HepG2 (cell line): ENCODE measurements around the gene HHIPL1. TPM values are rescaled to one million over a fixed set of nuclear protein-coding genes. Genes with fewer than 3 reads are reported as not detected.

Experiments used
- ATAC-seq: fragments of 200-7000 bp; cut with Tn5 transposase; 3 replicates; pipeline ENCODE4 v1.9.1; 2020; ENCODE audit warnings: mild to moderate bottlenecking, moderate library complexity
- BruUV-seq: library from RNA; stranded (reverse); fragments of 400-500 nt; replicated peaks from 2 replicates; lab custom pipeline; 2021; lab: Mats Ljungman, UMichigan
- CTCF ChIA-PET: fragments of 300-600 bp; formaldehyde crosslinking; extraction: SDS; loops from one replicate; lab custom pipeline; 2021; ENCODE audit warnings: low total read pairs, inconsistent platforms, low intra/inter-chr PET ratio; lab: Yijun Ruan, JAX
- POLR2A ChIA-PET: fragments of 350-600 bp; sonication (Branson Sonifier 250); formaldehyde crosslinking; loops from one replicate; lab custom pipeline; 2020; ENCODE audit warnings: antibody characterized with exemption, inconsistent platforms; lab: Yijun Ruan, JAX
- DNase-seq: peaks from one replicate; pipeline ENCODE4 v3.0.0-alpha.2; 2015; ENCODE audit warnings: low spot score
- FAIRE-seq: peaks from 3 replicates; lab custom pipeline; 2011; peaks lifted over from hg19 to GRCh38; lab: Jason Lieb, UNC
- H2AFZ ChIP-seq: one replicate; pipeline ENCODE4 v1.6.1; 2011; ENCODE audit warnings: low read length, inconsistent platforms
- H3K27ac ChIP-seq: fragments of 300-600 bp; 3 replicates; pipeline ENCODE4 v1.8.0; 2011; ENCODE audit warnings: mixed run types, mild to moderate bottlenecking, mixed read lengths, low read length, inconsistent platforms; ENCODE audit not compliant: insufficient read depth; ENCODE audit errors: extremely low read length
- H3K27me3 ChIP-seq, 2 experiments: fragments of 200-600 bp in 1 of 2; 2 replicates in 1 of 2; 3 replicates in 1 of 2; pipeline versions ENCODE4 v1.6.0 to v1.8.0; 2011; ENCODE audit warnings: low read length in 2 of 2, mild to moderate bottlenecking in 2 of 2, moderate library complexity in 2 of 2, inconsistent platforms in 1 of 2; ENCODE audit not compliant: insufficient read depth in 2 of 2, control insufficient read depth in 1 of 2
- H3K36me3 ChIP-seq, 2 experiments: fragments of 200-600 bp in 1 of 2; replicated peaks in 1 of 2; 2 replicates in 1 of 2; 3 replicates in 1 of 2; pipeline versions ENCODE4 v1.5.1 to v1.8.0; 2011; ENCODE audit warnings: low read length in 2 of 2, inconsistent platforms in 1 of 2; ENCODE audit not compliant: insufficient read depth in 2 of 2, control insufficient read depth in 1 of 2
- H3K4me1 ChIP-seq: 2 replicates; pipeline ENCODE4 v1.5.1; 2012; ENCODE audit warnings: low read length, inconsistent platforms; ENCODE audit not compliant: insufficient read depth
- H3K4me2 ChIP-seq: 2 replicates; pipeline ENCODE4 v1.6.0; 2011; ENCODE audit warnings: low read depth, low read length, inconsistent platforms
- H3K4me3 ChIP-seq, 3 experiments: fragments of 200-600 bp in 1 of 3; sonication (generic), shearing (Covaris generic) in 1 of 3; replicated peaks in 1 of 3; 2 replicates each; pipeline ENCODE4 v1.5.1; 2011 to 2016; ENCODE audit warnings: low read length in 3 of 3, inconsistent platforms in 2 of 3, low read depth in 2 of 3, mild to moderate bottlenecking in 2 of 3, control low read depth in 1 of 3, mixed read lengths in 1 of 3; ENCODE audit not compliant: insufficient read depth in 1 of 3
- H3K79me2 ChIP-seq: one replicate; pipeline ENCODE4 v1.6.1; 2011; ENCODE audit warnings: low read length, inconsistent platforms; ENCODE audit not compliant: insufficient read depth
- H3K9ac ChIP-seq: 2 replicates; pipeline ENCODE4 v1.6.0; 2011; ENCODE audit warnings: mild to moderate bottlenecking, low read depth, low read length, inconsistent platforms; ENCODE audit not compliant: insufficient read depth
- H3K9me3 ChIP-seq: 2 replicates; pipeline ENCODE4 v1.5.1; 2012; ENCODE audit warnings: mild to moderate bottlenecking, low read length
- H4K20me1 ChIP-seq: 2 replicates; pipeline ENCODE4 v1.6.0; 2011; ENCODE audit warnings: inconsistent platforms, mild to moderate bottlenecking, low read length, moderate library complexity; ENCODE audit not compliant: insufficient read depth
- GRHL1 ChIP-seq: sonication (generic); formaldehyde crosslinking; conservative IDR thresholded peaks from 2 replicates; pipeline ENCODE4 v1.8.0; 2022; ENCODE audit warnings: missing genetic modification reagents
- MEIS2 ChIP-seq: sonication (generic); formaldehyde crosslinking; IDR thresholded peaks from 2 replicates; pipeline ENCODE4 v1.9.0; 2021; ENCODE audit warnings: mild to moderate bottlenecking, missing genetic modification reagents
- PRPF4 ChIP-seq: fragments of 200-400 bp; formaldehyde crosslinking; IDR thresholded peaks from 2 replicates; pipeline ENCODE4 v1.6.1; 2016; ENCODE audit warnings: low read length, low read depth; ENCODE audit not compliant: poor library complexity, severe bottlenecking
- RCOR2 ChIP-seq: IDR thresholded peaks from 2 replicates; pipeline ENCODE4 v1.6.1; 2016; ENCODE audit warnings: missing biosample characterization, missing genetic modification reagents
- SMAD1 ChIP-seq: sonication (generic); formaldehyde crosslinking; IDR thresholded peaks from 2 replicates; pipeline ENCODE4 v1.4.0; 2020; ENCODE audit warnings: missing genetic modification reagents, low read depth, mild to moderate bottlenecking, borderline replicate concordance
- ZC3H13 ChIP-seq: sonication (generic); formaldehyde crosslinking; IDR thresholded peaks from 2 replicates; pipeline ENCODE4 v1.8.1; 2023; ENCODE audit warnings: mild to moderate bottlenecking, missing genetic modification reagents, moderate library complexity
- ZNF629 ChIP-seq: sonication (generic); formaldehyde crosslinking; conservative IDR thresholded peaks from 2 replicates; pipeline ENCODE4 v1.5.0; 2020; ENCODE audit warnings: missing genetic modification reagents
- ZNF790 ChIP-seq: sonication (generic); formaldehyde crosslinking; IDR thresholded peaks from 2 replicates; pipeline ENCODE4 v1.8.0; 2022; ENCODE audit warnings: missing genetic modification reagents, mild to moderate bottlenecking, borderline replicate concordance
- WGBS: methylation state at CpG from one replicate; pipeline ENCODE4 v1.1.6; 2017; ENCODE audit warnings: low lambda C conversion rate; 5-methylcytosine and 5-hydroxymethylcytosine counted together
- in situ Hi-C: cut with HindIII; loops from 2 replicates; pipeline ENCODE4 v1.10.0; 2017; ENCODE audit warnings: low pct_unique_long_range_greater_than_20kb; ENCODE audit not compliant: extremely low pct_ligation_motif_present
- intact Hi-C: fragments of 100-400 bp; cut with micrococcal nuclease; formaldehyde crosslinking; loops from one replicate; pipeline ENCODE4 v1.10.0; 2022; ENCODE audit not compliant: unreplicated experiment
- polyA plus RNA-seq, 8 experiments: library from polyadenylated mRNA; depleted of rRNA in 3 of 8; stranded (reverse) in 7 of 8; unstranded in 1 of 8; fragments of >200 nt; fragmentation: Illumina TruSeq in 4 of 8; extraction: Trizol in 4 of 8; gene quantifications; 2 replicates each; pipeline versions ENCODE4 v1.2.1 to v1.2.3, GENCODE V29; 2011 to 2016; ENCODE audit warnings: low read depth in 4 of 8, missing spikeins in 1 of 8, mixed read lengths in 1 of 8; ENCODE audit not compliant: insufficient read depth in 1 of 8
- total RNA-seq, 5 experiments: library from RNA; depleted of rRNA; stranded (reverse); fragments of >200 nt; fragmentation: Illumina TruSeq; extraction: Trizol; gene quantifications; 2 replicates each; pipeline ENCODE4 v1.2.3, GENCODE V29; 2016; ENCODE audit warnings: low read depth in 1 of 5

HHIPL1 gene
- total and polyA plus RNA-seq, 2 of the 13 experiments (the other 11 are each of a cell fraction or from before 2014, with no cell fraction given) = not detected

- H3K9ac ChIP-seq = no peak overlapping the region
- FAIRE-seq = no peak
- intact Hi-C loops = no loop called here
- no peak for TF ChIP-seq SMAD1
- no peak for TF ChIP-seq GRHL1 (CRISPR knock-in tag)
- no peak for TF ChIP-seq ZNF790 (CRISPR knock-in tag)
- no peak for TF ChIP-seq RCOR2 (CRISPR knock-in tag)
- TF ChIP-seq MEIS2 (CRISPR knock-in tag) = no peak
- no peak for TF ChIP-seq PRPF4
- TF ChIP-seq, all 625 proteins: peak for 0
- no peaks in the 10 kb centered on the region for H3K36me3 ChIP-seq
- peaks cover 4% of the 10 kb centered on the region; the same call in 1 of the 2 replicates for H4K20me1 ChIP-seq
- 80% methylated on average over 1 of the region's 7 CpGs for WGBS
- in situ Hi-C loops = no loop called here
- ATAC-seq (no peak), DNase-seq (no peak)
- ChIA-PET CTCF (no interaction called here), POLR2A (interaction anchor here (1.4 to 8.6 kb wide), 2 partner anchors 41 to 52 kb away, joined by 3 to 101 read pairs; no protein-coding TSS in a partner anchor)
- no peak overlapping the region for H2AFZ ChIP-seq
- H3K9me3 ChIP-seq = no peaks in the 10 kb centered on the region
- peaks cover 43% of the 10 kb centered on the region for H3K4me1 ChIP-seq
- H3K27me3 ChIP-seq = no peaks in the 10 kb centered on the region; a peak in 1 of 5 replicates
- no peak overlapping the region for H3K27ac ChIP-seq
- peak overlapping the region; percentile 90; the same call in 1 of the 2 replicates for H3K4me2 ChIP-seq
- peak overlapping the region in 1 of 3 experiments; percentile 83; a peak in 1 of 6 replicates for H3K4me3 ChIP-seq
- no TSS peak for BruUV-seq
- peaks cover 24% of the 10 kb centered on the region for H3K79me2 ChIP-seq
Measured at GRCh38 chr14:99606359-99606758, 38.6 kb upstream of the HHIPL1 start.

- BruUV-seq = no TSS peak
- Histone ChIP-seq H4K20me1 (no peaks in the 10 kb centered on the region), H3K27ac (no peak overlapping the region), H2AFZ (no peak overlapping the region), H3K27me3 (peaks cover 1 to 7% of the 10 kb centered on the region in 2 experiments; a peak in 1 of 5 replicates), H3K4me3 (no peak overlapping the region), H3K9me3 (no peaks in the 10 kb centered on the region), H3K79me2 (peaks cover 2% of the 10 kb centered on the region), H3K36me3 (no peaks in the 10 kb centered on the region), H3K9ac (no peak overlapping the region), H3K4me1 (peaks cover 54% of the 10 kb centered on the region), H3K4me2 (no peak overlapping the region)
- WGBS = 100% methylated on average over 2 of the region's 2 CpGs
- DNase-seq = no peak
- CTCF ChIA-PET = no interaction called here
- no peak for ATAC-seq
- intact Hi-C loops (no loop called here), in situ Hi-C loops (no loop called here)
- peak; percentile 76 for TF ChIP-seq ZNF629 (CRISPR knock-in tag)
- TF ChIP-seq ZC3H13 (CRISPR knock-in tag) = no peak
- POLR2A ChIA-PET = no interaction called here
- FAIRE-seq = no peak
Measured at GRCh38 chr14:99608591-99608990, 36.3 kb upstream of the HHIPL1 start.
